ENCODE data around the gene CBFA2T3. TPM values are rescaled to one million over a fixed set of nuclear protein-coding genes. Genes with fewer than 3 reads are reported as not detected.

CBFA2T3 gene
- total RNA-seq, 1 experiment from 2014 or later, result 13.7 TPM

DNA sequence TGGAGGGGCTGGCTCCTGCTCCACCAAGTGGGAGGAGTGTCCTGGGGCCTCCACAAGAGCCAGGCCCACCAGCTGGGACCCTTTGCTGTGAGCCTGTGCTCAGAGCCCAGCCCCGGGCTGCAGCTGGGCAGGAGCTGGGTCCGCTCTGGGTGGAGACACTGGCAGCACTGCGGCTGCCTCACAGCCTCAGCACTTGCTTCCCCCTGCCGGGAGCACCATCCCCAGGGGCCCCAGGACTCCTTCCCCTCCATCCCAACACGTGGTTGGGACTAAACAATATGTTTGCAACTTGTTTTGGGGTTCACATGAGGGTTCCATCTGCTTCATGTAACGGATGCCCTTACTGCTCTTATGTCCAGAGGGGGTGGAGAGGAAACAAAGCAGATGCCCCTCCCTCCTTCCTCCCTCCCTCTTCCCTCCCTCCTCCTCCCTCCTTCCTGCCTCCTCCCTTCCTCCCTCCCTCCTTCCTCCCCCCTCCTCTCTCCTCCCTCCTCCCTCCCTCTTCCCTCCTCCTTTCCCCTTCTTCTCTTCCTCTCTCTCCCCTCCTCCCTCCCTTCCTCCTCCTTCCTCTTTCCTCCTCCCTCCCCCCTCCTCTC is 16.3 kb upstream of the CBFA2T3 start (continued):
- TF ChIP-seq TCF7L2 (IDR thresholded peaks at IDR 0.05; ENCODE audit: low read depth, low read length), result no peak

DNA sequence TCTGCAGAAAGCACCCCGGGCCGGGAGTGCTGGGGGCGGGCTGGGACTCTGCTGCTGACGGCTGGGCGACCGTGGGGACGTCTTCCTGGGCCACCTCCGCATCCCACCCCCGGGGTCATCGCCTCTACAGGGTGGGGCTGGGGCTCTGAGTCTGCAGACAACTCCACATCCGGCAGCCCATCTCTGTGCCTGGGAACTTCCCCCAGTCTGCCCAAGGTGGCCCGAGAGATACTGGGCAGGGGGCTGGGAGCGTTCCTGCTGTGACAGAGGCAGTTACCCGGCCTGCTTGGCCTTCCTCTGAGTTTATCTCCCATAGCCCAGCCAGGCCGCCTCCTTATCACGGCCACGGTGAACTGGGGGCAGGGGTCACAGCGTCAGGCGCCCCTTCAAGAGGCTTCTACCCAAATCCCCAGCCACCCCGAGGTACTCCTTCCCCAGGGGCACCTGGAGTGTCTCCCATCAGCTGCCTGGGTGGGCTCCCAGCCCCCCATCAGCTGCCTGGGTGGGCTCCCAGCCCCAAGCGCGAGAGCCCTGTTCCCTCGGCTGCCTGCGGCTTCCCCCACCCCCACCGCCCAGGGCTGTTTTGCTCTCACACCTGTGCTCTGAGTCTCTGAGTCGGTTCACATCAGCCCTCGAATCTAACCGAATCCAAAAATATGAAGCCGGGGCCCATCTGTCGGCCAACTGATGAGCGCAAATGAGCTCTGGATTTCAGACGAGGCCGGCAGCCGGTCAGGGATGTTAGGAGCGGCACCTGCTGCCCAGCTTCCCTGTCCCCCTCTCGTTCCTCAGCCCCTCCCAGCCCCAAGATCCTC is 15.6 kb upstream of the CBFA2T3 start:
- POLR2A ChIA-PET, result no interaction called here
- Histone ChIP-seq H3K36me3 (ENCODE audit: control insufficient read depth, insufficient read depth, low read length) (no peaks in the 10 kb centered on the region), H3K9me3 (ENCODE audit: control insufficient read depth, insufficient read depth, low read depth, low read length) (0 out of 2 replicates have a peak, but pooled peaks cover 2% of the 10 kb centered on the region), H3K27ac (ENCODE audit: low read length) (no peak overlapping the region), H3K4me1 (ENCODE audit: control insufficient read depth, insufficient read depth, low read length) (no peaks in the 10 kb centered on the region), H3K27me3 (ENCODE audit: control insufficient read depth, insufficient read depth, low read length) (no peaks in the 10 kb centered on the region), H3K4me3 (ENCODE audit: low read depth in 2 of 2, low read length in 2 of 2) (no peak overlapping the region)
- no peak for ATAC-seq
- in situ Hi-C loops (cut with HindIII; ENCODE audit: low pct_unique_long_range_greater_than_20kb, low sequenced_read_pairs), result no loop called here
- CTCF ChIA-PET, result interaction anchor here (0.7 kb wide), 1 partner anchor 225 kb away, joined by 6 read pairs; the partner anchor contains the start of gene ZNF778
- no TSS peak for BruUV-seq (replicated peaks)
- TF ChIP-seq, protein P1, sequence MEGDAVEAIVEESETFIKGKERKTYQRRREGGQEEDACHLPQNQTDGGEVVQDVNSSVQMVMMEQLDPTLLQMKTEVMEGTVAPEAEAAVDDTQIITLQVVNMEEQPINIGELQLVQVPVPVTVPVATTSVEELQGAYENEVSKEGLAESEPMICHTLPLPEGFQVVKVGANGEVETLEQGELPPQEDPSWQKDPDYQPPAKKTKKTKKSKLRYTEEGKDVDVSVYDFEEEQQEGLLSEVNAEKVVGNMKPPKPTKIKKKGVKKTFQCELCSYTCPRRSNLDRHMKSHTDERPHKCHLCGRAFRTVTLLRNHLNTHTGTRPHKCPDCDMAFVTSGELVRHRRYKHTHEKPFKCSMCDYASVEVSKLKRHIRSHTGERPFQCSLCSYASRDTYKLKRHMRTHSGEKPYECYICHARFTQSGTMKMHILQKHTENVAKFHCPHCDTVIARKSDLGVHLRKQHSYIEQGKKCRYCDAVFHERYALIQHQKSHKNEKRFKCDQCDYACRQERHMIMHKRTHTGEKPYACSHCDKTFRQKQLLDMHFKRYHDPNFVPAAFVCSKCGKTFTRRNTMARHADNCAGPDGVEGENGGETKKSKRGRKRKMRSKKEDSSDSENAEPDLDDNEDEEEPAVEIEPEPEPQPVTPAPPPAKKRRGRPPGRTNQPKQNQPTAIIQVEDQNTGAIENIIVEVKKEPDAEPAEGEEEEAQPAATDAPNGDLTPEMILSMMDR (IDR thresholded peaks at IDR 0.05), result no peak
- intact Hi-C loops (cut with micrococcal nuclease; ENCODE audit: unreplicated experiment), result no loop called here
- no peak for DNase-seq (ENCODE audit: low read depth, low spot score)

DNA sequence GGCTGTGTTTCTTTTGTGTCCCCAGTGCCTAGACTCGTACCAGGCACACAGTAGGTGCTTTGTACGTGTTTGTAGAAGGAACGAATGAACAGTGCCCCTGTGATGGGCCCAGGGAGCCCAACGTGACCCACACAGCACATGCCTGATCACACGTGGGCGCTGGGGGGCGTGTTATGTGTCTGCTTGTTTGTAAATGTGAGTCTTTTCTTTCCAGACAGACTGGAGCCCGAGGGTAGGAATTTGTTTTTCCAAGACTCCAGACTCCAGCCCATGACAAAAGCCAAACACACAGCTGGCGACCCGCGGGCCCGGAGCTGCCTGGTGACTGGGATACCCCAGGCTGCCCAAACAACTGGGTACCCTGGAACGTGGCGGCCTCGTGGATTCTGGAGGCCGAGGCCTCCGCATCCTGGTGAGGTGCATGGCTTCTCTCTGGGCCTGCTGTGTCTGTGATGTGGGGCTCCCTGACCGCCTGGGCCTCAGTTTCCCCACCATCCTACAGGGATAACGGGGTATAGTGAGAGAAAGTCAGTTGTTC is 14.9 kb upstream of the CBFA2T3 start:
- DNase-seq (ENCODE audit: low read depth, low spot score) (no peak), ATAC-seq (no peak)
- no peaks in the 10 kb centered on the region for H3K9me3 ChIP-seq (ENCODE audit: control insufficient read depth, insufficient read depth, low read depth, low read length)
- ChIA-PET CTCF (no interaction called here), POLR2A (no interaction called here)
- in situ Hi-C loops (cut with HindIII; ENCODE audit: low pct_unique_long_range_greater_than_20kb, low sequenced_read_pairs), result no loop called here
- intact Hi-C loops (cut with micrococcal nuclease; ENCODE audit: unreplicated experiment), result no loop called here
- no peaks in the 10 kb centered on the region for H3K36me3 ChIP-seq (ENCODE audit: control insufficient read depth, insufficient read depth, low read length)
- TF ChIP-seq POLR2AphosphoS5 (IDR thresholded peaks at IDR 0.05; ENCODE audit: low read depth, low read length), result no peak
- no peak for TF ChIP-seq SIN3A (IDR thresholded peaks at IDR 0.05; ENCODE audit: borderline replicate concordance, insufficient read depth, low read depth, low read length)
- TF ChIP-seq, protein P1 (IDR thresholded peaks at IDR 0.05), result no peak
- no peak for TF ChIP-seq TCF7L2 (IDR thresholded peaks at IDR 0.05; ENCODE audit: low read depth, low read length)
- TF ChIP-seq, protein P2, sequence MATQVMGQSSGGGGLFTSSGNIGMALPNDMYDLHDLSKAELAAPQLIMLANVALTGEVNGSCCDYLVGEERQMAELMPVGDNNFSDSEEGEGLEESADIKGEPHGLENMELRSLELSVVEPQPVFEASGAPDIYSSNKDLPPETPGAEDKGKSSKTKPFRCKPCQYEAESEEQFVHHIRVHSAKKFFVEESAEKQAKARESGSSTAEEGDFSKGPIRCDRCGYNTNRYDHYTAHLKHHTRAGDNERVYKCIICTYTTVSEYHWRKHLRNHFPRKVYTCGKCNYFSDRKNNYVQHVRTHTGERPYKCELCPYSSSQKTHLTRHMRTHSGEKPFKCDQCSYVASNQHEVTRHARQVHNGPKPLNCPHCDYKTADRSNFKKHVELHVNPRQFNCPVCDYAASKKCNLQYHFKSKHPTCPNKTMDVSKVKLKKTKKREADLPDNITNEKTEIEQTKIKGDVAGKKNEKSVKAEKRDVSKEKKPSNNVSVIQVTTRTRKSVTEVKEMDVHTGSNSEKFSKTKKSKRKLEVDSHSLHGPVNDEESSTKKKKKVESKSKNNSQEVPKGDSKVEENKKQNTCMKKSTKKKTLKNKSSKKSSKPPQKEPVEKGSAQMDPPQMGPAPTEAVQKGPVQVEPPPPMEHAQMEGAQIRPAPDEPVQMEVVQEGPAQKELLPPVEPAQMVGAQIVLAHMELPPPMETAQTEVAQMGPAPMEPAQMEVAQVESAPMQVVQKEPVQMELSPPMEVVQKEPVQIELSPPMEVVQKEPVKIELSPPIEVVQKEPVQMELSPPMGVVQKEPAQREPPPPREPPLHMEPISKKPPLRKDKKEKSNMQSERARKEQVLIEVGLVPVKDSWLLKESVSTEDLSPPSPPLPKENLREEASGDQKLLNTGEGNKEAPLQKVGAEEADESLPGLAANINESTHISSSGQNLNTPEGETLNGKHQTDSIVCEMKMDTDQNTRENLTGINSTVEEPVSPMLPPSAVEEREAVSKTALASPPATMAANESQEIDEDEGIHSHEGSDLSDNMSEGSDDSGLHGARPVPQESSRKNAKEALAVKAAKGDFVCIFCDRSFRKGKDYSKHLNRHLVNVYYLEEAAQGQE (IDR thresholded peaks at IDR 0.05; ENCODE audit: insufficient read depth in 1 of 2, low read depth in 2 of 2, low read length in 1 of 2), result no peak
- H3K4me1 ChIP-seq (ENCODE audit: control insufficient read depth, insufficient read depth, low read length), result no peaks in the 10 kb centered on the region
- no peak overlapping the region for H3K4me3 ChIP-seq (ENCODE audit: low read depth in 2 of 2, low read length in 2 of 2)
- no TSS peak for BruUV-seq (replicated peaks)
- H3K27me3 ChIP-seq (ENCODE audit: control insufficient read depth, insufficient read depth, low read length), result no peaks in the 10 kb centered on the region
- H3K27ac ChIP-seq (ENCODE audit: low read length), result no peak overlapping the region
